Ovary (tissue), 3 donors: Measurements from ENCODE around the gene RFTN2.

Experiments used
- POLR2A ChIP-seq: fragments of 450-650 bp; IDR thresholded peaks from one replicate; pipeline ENCODE4 v1.6.1; 2017; ENCODE audit warnings: antibody characterized with exemption, mild to moderate bottlenecking, moderate library complexity
- TF ChIP-seq, protein P1 (sequence below), 3 donors: fragments of 450-650 bp in 2 of 3; fragments of 200-600 bp in 1 of 3; IDR thresholded peaks; one replicate each; pipeline versions ENCODE4 v1.5.1 to v1.8.0; 2016 to 2022; ENCODE audit warnings: antibody characterized with exemption in 3 of 3, mild to moderate bottlenecking in 1 of 3
- donor health status: DM: no; HTN: no; CAD: no.

DNA sequence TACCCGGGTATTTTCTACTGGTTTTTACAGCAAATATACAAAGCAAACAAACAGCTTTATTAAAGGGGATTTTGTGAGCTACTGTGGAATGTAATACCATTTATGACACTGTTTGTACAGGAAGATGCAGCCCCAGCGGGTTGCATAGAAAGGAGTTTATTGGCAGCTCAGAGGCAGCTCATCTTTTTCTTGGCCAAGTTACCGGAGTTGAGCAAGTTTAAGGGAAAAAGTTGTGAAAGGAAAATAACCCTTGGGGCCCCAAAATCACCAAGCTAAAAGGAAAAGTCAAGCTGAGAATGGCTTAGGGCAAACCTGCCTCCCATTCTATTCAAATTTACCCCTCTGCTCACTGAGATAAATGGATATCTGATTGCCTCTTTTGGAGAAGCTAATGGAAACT is 98.8 kb downstream of the RFTN2 start:
- TF ChIP-seq, protein P1, sequence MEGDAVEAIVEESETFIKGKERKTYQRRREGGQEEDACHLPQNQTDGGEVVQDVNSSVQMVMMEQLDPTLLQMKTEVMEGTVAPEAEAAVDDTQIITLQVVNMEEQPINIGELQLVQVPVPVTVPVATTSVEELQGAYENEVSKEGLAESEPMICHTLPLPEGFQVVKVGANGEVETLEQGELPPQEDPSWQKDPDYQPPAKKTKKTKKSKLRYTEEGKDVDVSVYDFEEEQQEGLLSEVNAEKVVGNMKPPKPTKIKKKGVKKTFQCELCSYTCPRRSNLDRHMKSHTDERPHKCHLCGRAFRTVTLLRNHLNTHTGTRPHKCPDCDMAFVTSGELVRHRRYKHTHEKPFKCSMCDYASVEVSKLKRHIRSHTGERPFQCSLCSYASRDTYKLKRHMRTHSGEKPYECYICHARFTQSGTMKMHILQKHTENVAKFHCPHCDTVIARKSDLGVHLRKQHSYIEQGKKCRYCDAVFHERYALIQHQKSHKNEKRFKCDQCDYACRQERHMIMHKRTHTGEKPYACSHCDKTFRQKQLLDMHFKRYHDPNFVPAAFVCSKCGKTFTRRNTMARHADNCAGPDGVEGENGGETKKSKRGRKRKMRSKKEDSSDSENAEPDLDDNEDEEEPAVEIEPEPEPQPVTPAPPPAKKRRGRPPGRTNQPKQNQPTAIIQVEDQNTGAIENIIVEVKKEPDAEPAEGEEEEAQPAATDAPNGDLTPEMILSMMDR (IDR thresholded peaks at IDR 0.05), result no peak
- no peak for TF ChIP-seq POLR2A
